RWPE2 (cell line): Measurements from ENCODE around the gene MTHFS.

Experiments
- ATAC-seq: fragments of 200-7000 bp; cut with Tn5 transposase; 3 replicates; pipeline ENCODE4 v1.9.1; 2021; ENCODE audit warnings: low read depth
- DNase-seq: peaks from one replicate; pipeline ENCODE4 v3.0.0-alpha.2; 2020; ENCODE audit warnings: low spot score
- H3K27ac ChIP-seq: fragments of 450-650 bp; 2 replicates; pipeline ENCODE4 v1.5.1; 2017; ENCODE audit warnings: mild to moderate bottlenecking; ENCODE audit not compliant: poor library complexity, severe bottlenecking
- H3K27me3 ChIP-seq: fragments of 250-450 bp; sonication (Bioruptor Pico); 2 replicates; pipeline ENCODE4 v1.5.1; 2021; ENCODE audit warnings: mild to moderate bottlenecking, moderate library complexity; ENCODE audit not compliant: insufficient read depth, poor library complexity, severe bottlenecking
- H3K36me3 ChIP-seq: fragments of 250-450 bp; sonication (Bioruptor Pico); 2 replicates; pipeline ENCODE4 v1.5.1; 2020; ENCODE audit warnings: low read depth, mild to moderate bottlenecking, moderate library complexity
- H3K4me1 ChIP-seq: fragments of 250-450 bp; sonication (Bioruptor Pico); 2 replicates; pipeline ENCODE4 v1.5.1; 2021; ENCODE audit warnings: mild to moderate bottlenecking, moderate library complexity; ENCODE audit not compliant: insufficient read depth, poor library complexity, severe bottlenecking
- H3K4me3 ChIP-seq: fragments of 250-450 bp; sonication (Bioruptor Pico); 2 replicates; pipeline ENCODE4 v1.5.1; 2021; ENCODE audit warnings: mild to moderate bottlenecking, moderate library complexity; ENCODE audit not compliant: severe bottlenecking
- H3K9me3 ChIP-seq: fragments of 250-450 bp; sonication (Bioruptor Pico); 2 replicates; pipeline ENCODE4 v1.5.1; 2021; ENCODE audit warnings: mild to moderate bottlenecking, moderate library complexity; ENCODE audit not compliant: severe bottlenecking
- TF ChIP-seq, protein P1 (sequence below): fragments of 450-650 bp; IDR thresholded peaks from one replicate; pipeline ENCODE4 v1.5.1; 2017; ENCODE audit warnings: mild to moderate bottlenecking, moderate library complexity; ENCODE audit not compliant: poor library complexity, severe bottlenecking

MTHFS gene

DNA sequence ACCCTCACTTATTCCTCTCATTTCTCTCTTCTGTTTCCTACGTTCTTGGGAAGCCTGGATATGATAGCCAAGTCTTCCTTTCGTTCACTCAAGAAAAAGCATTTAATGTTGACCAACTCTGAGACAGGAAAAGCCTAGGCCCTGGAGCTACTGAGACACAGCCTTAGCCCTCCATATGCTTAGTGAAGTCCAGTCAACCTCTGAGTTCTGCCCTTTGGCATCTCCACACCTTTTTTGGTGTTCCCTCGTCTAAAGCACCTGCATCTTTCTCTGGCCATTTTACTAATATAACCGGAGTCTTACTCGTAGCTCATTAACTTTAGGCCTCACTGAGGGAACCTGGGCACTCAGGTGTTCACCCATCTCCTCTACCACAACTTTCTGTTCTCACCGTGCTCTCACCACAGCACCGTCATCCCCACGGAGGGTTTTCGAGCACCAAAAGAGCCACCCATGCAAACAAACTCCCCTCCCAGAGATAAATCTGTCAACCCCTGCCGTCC, 632 bp downstream of the MTHFS start:
- peak overlapping the region; percentile 54 for H3K27ac ChIP-seq
- DNase-seq (no peak), ATAC-seq (peak; percentile 24)
- no peaks in the 10 kb centered on the region for H3K9me3 ChIP-seq
- H3K4me1 ChIP-seq, result peaks cover 30% of the 10 kb centered on the region
- H3K36me3 ChIP-seq, result peaks cover 18% of the 10 kb centered on the region
- no peaks in the 10 kb centered on the region for H3K27me3 ChIP-seq
- TF ChIP-seq, protein P1, sequence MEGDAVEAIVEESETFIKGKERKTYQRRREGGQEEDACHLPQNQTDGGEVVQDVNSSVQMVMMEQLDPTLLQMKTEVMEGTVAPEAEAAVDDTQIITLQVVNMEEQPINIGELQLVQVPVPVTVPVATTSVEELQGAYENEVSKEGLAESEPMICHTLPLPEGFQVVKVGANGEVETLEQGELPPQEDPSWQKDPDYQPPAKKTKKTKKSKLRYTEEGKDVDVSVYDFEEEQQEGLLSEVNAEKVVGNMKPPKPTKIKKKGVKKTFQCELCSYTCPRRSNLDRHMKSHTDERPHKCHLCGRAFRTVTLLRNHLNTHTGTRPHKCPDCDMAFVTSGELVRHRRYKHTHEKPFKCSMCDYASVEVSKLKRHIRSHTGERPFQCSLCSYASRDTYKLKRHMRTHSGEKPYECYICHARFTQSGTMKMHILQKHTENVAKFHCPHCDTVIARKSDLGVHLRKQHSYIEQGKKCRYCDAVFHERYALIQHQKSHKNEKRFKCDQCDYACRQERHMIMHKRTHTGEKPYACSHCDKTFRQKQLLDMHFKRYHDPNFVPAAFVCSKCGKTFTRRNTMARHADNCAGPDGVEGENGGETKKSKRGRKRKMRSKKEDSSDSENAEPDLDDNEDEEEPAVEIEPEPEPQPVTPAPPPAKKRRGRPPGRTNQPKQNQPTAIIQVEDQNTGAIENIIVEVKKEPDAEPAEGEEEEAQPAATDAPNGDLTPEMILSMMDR, result no peak
- peak overlapping the region; percentile 61 for H3K4me3 ChIP-seq

DNA sequence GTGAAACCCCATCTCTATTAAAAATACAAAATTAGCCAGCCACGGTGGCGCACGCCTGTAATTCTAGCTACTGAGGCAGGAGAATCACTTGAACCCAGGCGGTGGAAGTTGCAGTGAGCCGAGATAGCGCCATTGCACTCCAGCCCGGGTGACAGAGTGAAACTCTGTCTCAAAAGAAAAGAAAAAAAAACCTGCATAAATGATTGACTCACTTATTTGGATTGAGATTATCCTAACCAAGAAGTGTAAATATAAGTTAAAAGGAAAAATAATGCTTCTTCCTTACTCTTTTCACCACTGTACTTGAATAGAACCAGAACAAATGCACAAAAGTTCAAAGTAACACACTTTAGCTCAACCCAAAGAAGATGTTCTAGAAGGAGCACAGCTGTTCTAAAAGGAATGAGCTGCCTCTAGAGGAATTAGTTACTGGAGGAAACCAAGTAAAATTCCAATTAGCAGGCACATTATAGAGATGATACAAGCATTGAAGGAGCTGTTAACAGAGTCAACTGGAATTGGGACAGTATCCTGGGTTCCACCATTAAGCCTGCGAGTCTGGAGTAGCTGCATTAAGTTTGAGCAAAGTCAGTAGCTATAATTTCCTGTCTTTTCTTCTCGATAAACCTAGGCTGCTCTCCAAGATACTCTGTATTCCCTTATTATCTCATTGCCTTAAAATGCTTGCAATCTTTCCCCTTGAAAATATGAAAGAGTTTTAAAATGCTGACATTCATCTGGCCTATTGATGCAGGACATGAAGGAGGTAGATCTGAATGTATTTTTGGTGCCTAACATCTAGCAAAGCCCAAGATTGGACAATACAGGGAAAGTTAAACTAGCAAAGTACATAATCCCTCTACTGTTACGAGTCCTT, 9.5 kb downstream of the MTHFS start:
- TF ChIP-seq, protein P1, result no peak
- no peak for ATAC-seq
- Histone ChIP-seq H3K9me3 (no peaks in the 10 kb centered on the region), H3K27ac (no peak overlapping the region), H3K4me3 (no peak overlapping the region), H3K4me1 (no peaks in the 10 kb centered on the region), H3K36me3 (peaks cover 89% of the 10 kb centered on the region), H3K27me3 (no peaks in the 10 kb centered on the region)
- no peak for DNase-seq

DNA sequence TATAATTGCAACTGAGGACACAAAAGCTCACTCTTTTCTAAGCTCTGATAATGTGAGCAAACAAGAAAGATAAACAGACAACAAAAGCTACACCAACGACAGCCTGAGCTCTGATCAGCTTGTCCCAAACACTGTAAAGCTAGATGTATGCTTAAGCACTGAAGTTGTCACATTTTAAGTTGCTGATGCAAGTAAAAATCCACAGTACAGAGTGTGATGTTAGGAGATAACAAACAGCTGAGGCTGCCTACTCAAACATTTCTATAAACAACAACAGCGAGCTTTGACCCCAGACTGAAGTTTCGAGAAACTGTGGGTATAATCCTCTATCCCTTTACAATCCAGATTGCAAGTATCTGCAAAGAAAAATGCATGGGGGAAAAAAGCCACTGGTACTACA, 10.7 kb downstream of the MTHFS start:
- Histone ChIP-seq H3K27ac (no peak overlapping the region), H3K9me3 (no peaks in the 10 kb centered on the region), H3K27me3 (no peaks in the 10 kb centered on the region), H3K36me3 (peaks cover 93% of the 10 kb centered on the region), H3K4me3 (no peak overlapping the region), H3K4me1 (no peaks in the 10 kb centered on the region)
- ATAC-seq, result no peak
- TF ChIP-seq, protein P1, result no peak
- DNase-seq, result no peak

DNA sequence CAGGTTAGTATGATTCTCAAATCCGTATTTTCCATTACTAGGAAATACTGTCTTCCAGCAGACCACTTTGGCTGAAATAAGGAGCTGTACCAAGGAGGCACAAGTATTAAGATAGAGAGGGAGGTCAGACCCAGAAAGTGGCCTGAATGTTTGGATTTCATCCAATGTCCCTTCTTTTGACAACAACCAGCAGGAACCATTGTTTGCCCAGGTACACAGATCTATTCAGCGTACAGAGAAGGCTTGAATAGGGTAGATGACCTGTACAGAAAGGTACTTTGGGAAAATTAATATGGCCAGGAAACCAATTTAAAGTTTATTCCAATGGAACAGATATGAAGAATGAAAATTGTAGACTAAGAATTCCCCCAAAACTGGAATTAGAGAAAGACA, 12.6 kb downstream of the MTHFS start:
- H3K9me3 ChIP-seq, result peaks cover 5% of the 10 kb centered on the region
- H3K36me3 ChIP-seq, result peaks cover 98% of the 10 kb centered on the region
- no peaks in the 10 kb centered on the region for H3K27me3 ChIP-seq
- TF ChIP-seq, protein P1, result no peak
- no peaks in the 10 kb centered on the region for H3K4me1 ChIP-seq
- H3K27ac ChIP-seq, result no peak overlapping the region
- no peak for ATAC-seq
- DNase-seq, result no peak
- H3K4me3 ChIP-seq, result no peak overlapping the region
